ENCODE results near the gene TESMIN.

TESMIN gene

DNA sequence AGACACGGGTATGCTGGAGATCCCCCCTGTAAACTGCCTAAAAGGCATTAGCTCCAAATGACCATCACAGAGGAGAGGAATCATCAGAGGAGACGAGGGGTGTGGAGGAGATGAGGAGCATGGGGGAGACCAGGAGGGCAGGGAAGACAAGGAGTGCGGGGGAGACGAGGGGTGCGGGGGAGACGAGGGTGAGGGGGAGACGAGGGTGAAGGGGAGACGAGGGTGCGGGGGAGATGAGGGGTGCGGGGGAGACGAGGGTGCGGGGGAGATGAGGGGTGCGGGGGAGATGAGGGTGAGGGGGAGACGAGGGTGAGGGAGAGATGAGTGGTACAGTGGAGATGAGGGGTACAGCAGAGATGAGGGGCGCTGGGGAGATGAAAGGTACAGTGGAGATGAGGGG is 84.5 kb downstream of the TESMIN start:
- H3K4me3 ChIP-seq (ENCODE audit: low read depth, low read length): no peak overlapping the region
- no peak for DNase-seq (ENCODE audit: low read depth)
- TF ChIP-seq, protein P1, sequence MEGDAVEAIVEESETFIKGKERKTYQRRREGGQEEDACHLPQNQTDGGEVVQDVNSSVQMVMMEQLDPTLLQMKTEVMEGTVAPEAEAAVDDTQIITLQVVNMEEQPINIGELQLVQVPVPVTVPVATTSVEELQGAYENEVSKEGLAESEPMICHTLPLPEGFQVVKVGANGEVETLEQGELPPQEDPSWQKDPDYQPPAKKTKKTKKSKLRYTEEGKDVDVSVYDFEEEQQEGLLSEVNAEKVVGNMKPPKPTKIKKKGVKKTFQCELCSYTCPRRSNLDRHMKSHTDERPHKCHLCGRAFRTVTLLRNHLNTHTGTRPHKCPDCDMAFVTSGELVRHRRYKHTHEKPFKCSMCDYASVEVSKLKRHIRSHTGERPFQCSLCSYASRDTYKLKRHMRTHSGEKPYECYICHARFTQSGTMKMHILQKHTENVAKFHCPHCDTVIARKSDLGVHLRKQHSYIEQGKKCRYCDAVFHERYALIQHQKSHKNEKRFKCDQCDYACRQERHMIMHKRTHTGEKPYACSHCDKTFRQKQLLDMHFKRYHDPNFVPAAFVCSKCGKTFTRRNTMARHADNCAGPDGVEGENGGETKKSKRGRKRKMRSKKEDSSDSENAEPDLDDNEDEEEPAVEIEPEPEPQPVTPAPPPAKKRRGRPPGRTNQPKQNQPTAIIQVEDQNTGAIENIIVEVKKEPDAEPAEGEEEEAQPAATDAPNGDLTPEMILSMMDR (IDR thresholded peaks at IDR 0.05; ENCODE audit: insufficient read depth, low read depth, low read length, missing control alignments): no peak

DNA sequence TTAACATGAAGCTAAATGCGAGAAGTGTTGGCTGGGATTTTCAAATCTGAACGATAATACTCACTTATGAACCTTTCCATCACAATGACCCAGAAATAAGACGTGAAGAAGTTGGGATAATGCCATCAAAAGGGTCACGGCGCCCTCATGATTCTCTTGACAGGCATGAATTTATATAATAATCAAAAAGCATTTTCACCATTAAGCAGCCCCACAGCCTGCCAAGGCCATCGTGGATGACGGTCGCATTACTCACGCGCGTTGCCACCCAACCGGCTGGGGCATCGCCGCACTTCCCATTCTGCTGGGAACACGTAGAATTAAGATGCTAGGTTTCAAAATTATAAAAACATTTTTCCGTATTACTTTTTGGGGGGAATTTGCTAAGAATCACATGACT is 85.9 kb downstream of the TESMIN start:
- H3K4me3 ChIP-seq (ENCODE audit: low read depth, low read length): no peak overlapping the region
- no peak for DNase-seq (ENCODE audit: low read depth)
- TF ChIP-seq, protein P1 (IDR thresholded peaks at IDR 0.05; ENCODE audit: insufficient read depth, low read depth, low read length, missing control alignments): no peak

DNA sequence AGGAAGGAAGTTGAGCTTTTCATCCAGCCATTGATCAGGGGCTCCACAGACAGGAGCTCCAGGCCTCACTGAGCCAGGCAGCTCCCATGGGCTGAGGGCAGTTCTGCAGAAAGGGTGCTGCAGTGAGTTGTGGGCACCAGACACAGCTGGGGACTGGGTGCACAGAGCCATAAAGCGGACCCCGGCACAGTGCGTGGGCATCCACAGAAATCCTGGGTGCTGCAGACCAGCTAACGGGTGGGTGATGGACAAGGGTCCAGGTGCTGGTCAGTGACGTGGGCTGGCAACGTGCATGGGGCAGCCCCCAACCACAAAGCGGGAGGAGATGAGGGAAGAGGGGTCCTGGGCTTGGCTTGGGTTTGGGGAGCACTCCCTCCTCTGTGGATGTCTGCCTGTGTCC is 86.4 kb downstream of the TESMIN start:
- TF ChIP-seq, protein P1 (IDR thresholded peaks at IDR 0.05; ENCODE audit: insufficient read depth, low read depth, low read length, missing control alignments): no peak
- DNase-seq (ENCODE audit: low read depth): no peak
- no peak overlapping the region for H3K4me3 ChIP-seq (ENCODE audit: low read depth, low read length)

DNA sequence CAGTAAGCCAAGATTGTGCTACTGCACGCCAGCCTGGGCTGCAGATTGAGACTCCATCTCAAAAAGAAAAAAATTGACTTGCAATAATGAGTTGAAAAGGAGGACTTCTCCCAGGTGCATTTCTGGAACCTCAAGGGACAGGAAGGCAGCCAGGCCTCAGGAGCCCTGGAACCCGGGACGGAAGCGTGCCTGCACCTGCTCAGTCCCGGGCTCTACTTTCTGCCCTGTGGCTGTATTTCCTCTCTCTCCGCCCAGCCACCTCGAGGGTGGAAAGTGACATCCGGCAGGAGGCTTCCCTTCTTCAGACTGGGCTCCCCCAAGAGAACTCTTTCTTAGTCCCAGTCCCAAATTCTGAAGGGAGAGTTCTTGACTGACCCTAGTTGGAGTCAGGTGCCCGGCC is 87.2 kb downstream of the TESMIN start:
- TF ChIP-seq, protein P1 (IDR thresholded peaks at IDR 0.05; ENCODE audit: insufficient read depth, low read depth, low read length, missing control alignments): no peak
- H3K4me3 ChIP-seq (ENCODE audit: low read depth, low read length): no peak overlapping the region
- DNase-seq (ENCODE audit: low read depth): no peak

DNA sequence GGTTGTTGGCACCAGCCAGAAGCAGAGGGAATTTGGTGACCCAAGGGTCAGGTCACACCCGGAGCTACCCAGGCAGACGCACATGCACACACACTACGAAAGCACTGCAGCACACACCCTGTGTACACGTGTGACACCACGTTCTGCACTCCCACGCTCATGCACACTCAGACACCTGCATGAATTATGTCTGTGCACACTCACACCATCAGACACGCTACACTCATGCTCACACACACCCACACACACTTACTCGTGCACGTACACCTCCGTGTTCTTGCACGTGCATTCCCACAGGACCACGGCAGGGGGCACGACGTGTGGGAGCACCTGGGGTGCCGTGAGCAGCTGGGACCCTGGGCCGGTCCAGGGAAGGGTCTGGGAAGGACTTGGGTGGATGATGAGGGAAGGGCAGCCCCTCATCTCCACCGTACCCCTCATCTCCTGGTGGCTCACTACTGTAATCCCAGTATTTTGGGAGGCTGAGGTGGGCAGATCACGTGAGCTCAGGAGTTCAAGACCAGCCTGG is 87.8 kb downstream of the TESMIN start:
- no peak overlapping the region for H3K4me3 ChIP-seq (ENCODE audit: low read depth, low read length)
- no peak for DNase-seq (ENCODE audit: low read depth)
- TF ChIP-seq, protein P1 (IDR thresholded peaks at IDR 0.05; ENCODE audit: insufficient read depth, low read depth, low read length, missing control alignments): no peak

DNA sequence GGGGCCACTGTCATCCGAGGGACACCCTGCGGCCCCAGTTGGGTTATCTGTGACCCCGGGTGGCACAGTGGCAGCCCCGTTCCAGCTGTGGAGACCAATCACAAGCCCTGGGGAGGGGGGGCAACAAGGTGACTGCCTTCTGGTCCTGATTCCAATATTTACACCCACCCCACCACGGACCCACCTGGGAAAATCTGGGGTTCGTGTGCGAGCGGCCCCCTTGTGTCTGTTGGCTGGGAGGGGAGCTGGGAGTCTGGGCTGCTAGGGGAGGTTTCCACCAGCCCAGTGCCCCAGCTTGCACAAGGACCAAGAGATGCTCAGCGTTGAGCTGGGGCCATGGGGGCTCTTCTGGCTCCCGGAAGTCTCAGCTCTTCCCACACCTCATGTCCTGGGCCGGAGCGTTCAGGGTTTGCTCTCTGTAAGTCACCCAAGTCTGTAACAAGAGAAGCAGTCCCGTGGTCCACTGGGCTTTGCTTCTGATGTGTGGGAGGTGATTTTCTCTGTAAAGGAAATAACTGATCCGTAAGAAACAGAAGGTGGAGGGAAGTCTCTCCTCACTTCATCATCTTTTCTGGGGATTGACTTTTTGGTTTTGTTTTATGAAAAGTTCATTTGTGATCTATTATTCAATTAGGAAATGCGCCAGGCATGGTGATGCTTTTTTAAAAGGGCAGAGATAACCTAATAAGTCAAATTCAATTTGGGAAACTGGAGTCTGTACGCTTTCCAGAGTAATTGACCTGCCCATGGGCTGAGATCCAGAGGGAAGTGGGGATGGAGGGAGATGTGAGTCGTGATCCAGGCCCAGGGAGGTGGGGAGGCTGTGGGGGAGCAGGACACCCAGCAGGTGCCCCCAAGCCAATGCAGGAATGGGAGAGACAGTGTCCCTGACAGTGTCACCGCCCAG is 89.4 kb downstream of the TESMIN start:
- no peak overlapping the region for H3K4me3 ChIP-seq (ENCODE audit: low read depth, low read length)
- DNase-seq (ENCODE audit: low read depth): no peak
- TF ChIP-seq, protein P1 (IDR thresholded peaks at IDR 0.05; ENCODE audit: insufficient read depth, low read depth, low read length, missing control alignments): no peak
